Loucy (cell line): ENCODE data around the gene KLHL24.

Source experiments
- CTCF ChIP-seq: fragments of 200-600 bp; sonication (generic); conservative IDR thresholded peaks from 2 replicates; pipeline ENCODE4 v1.5.1; 2014; ENCODE audit warnings: mild to moderate bottlenecking, antibody characterized with exemption, low read length
- EZH2phosphoT487 ChIP-seq: fragments of 200-600 bp; IDR thresholded peaks from 2 replicates; pipeline ENCODE4 v1.6.1; 2018; ENCODE audit warnings: antibody characterized with exemption, mild to moderate bottlenecking, moderate library complexity, borderline replicate concordance

- TF ChIP-seq CTCF (no peak), EZH2phosphoT487 (no peak)
Measured at GRCh38 chr3:183590442-183590841, 45.0 kb upstream of the KLHL24 start.
